Measurements from ENCODE around the gene GRPR.

Gene GRPR

GRCh38 chrX:16140983-16141382, 17.6 kb downstream of the GRPR start:
- Histone ChIP-seq H3K27ac (ENCODE audit: extremely low read depth, low read depth, low read length) (no peak overlapping the region), H3K4me3 (ENCODE audit: low read depth, low read length) (no peak overlapping the region), H3K9me3 (ENCODE audit: control insufficient read depth, insufficient read depth, low read depth, low read length) (no peaks in the 10 kb centered on the region; the same call in 1 of the 2 replicates), H3K4me1 (ENCODE audit: control insufficient read depth, insufficient read depth, low read length) (no peaks in the 10 kb centered on the region), H3K36me3 (ENCODE audit: control insufficient read depth in 2 of 2, insufficient read depth in 1 of 2, low read length in 2 of 2) (no peaks in the 10 kb centered on the region)
- ChIA-PET CTCF (no interaction called here), POLR2A (no interaction called here)
- TF ChIP-seq ZNF37A (tag by site-specific recombination; IDR thresholded peaks at IDR 0.05) (no peak), KLF9 (tag by site-specific recombination; IDR thresholded peaks at IDR 0.05; ENCODE audit: low read depth) (no peak), ZNF214 (tag by site-specific recombination; IDR thresholded peaks at IDR 0.05; ENCODE audit: borderline replicate concordance) (no peak)

- ChIA-PET CTCF (interaction anchor here (0.7 to 1.5 kb wide), 3 partner anchors 13 to 303 kb away, joined by 3 to 6 read pairs (median 3); no protein-coding TSS in a partner anchor), POLR2A (no interaction called here)
- Histone ChIP-seq H3K4me1 (ENCODE audit: control insufficient read depth, insufficient read depth, low read length) (no peaks in the 10 kb centered on the region), H3K4me3 (ENCODE audit: low read depth, low read length) (no peak overlapping the region), H3K36me3 (ENCODE audit: control insufficient read depth in 2 of 2, insufficient read depth in 1 of 2, low read length in 2 of 2) (no peaks in the 10 kb centered on the region), H3K27ac (ENCODE audit: extremely low read depth, low read depth, low read length) (no peak overlapping the region), H3K9me3 (ENCODE audit: control insufficient read depth, insufficient read depth, low read depth, low read length) (no peaks in the 10 kb centered on the region; the same call in 1 of the 2 replicates)
- TF ChIP-seq OVOL3 (tag by site-specific recombination; IDR thresholded peaks at IDR 0.05) (no peak), KLF8 (tag by site-specific recombination; IDR thresholded peaks at IDR 0.05) (no peak), ZNF24 (tag by site-specific recombination; IDR thresholded peaks at IDR 0.05) (no peak), ZNF10 (tag by site-specific recombination; IDR thresholded peaks at IDR 0.05) (no peak), ZNF692 (tag by site-specific recombination; IDR thresholded peaks at IDR 0.05) (no peak), ZNF529 (tag by site-specific recombination; IDR thresholded peaks at IDR 0.05; ENCODE audit: insufficient replicate concordance) (no peak), CTCF (tag by site-specific recombination; IDR thresholded peaks at IDR 0.05) (no peak), ZNF239 (tag by site-specific recombination; IDR thresholded peaks at IDR 0.05) (no peak), ZNF549 (tag by site-specific recombination; IDR thresholded peaks at IDR 0.05) (no peak), ZNF645 (tag by site-specific recombination; IDR thresholded peaks at IDR 0.05) (no peak), ZNF202 (tag by site-specific recombination; IDR thresholded peaks at IDR 0.05; ENCODE audit: borderline replicate concordance) (no peak), PATZ1 (tag by site-specific recombination; IDR thresholded peaks at IDR 0.05) (no peak), ZNF398 (tag by site-specific recombination; IDR thresholded peaks at IDR 0.05) (no peak)
These were observed 18.3 kb downstream of the GRPR start for GRCh38 chrX:16141422-16142245.
